Naive thymus-derived CD4-positive, alpha-beta T cell (primary cell): Measurements from ENCODE around the gene NAALAD2. TPM values are rescaled to one million over a fixed set of nuclear protein-coding genes. Genes with fewer than 3 reads are reported as not detected.
A peak's percentile ranks its signal among the peaks of the same experiment; 100 is the strongest.

Source experiments
- ATAC-seq: fragments of 150-1000 bp; cut with Tn5 transposase; 2 replicates; pipeline ENCODE4 v1.10.0; 2021; ENCODE audit warnings: mild to moderate bottlenecking, moderate library complexity
- CTCF ChIA-PET: fragments of 350-600 bp; sonication (Branson Sonifier 250); formaldehyde crosslinking; loops from one replicate; lab custom pipeline; 2021; ENCODE audit warnings: antibody characterized with exemption; lab: Charles Lee
- POLR2A ChIA-PET: fragments of 350-600 bp; sonication (Branson Sonifier 250); formaldehyde crosslinking; loops from one replicate; lab custom pipeline; 2021; ENCODE audit warnings: antibody characterized with exemption, inconsistent platforms; lab: Charles Lee
- DNase-seq, 9 donors: peaks; one replicate each; pipeline versions ENCODE4 v3.0.0 to v3.0.0-alpha.2; 2020 to 2022; ENCODE audit warnings: mixed read lengths in 1 of 9
- H3K27ac ChIP-seq: one replicate; pipeline ENCODE4 v1.7.0; 2013; ENCODE audit warnings: mild to moderate bottlenecking, low read depth, low read length, moderate library complexity
- H3K27me3 ChIP-seq, 2 donors: one replicate each; pipeline ENCODE4 v1.7.0; 2013; ENCODE audit warnings: low read length in 2 of 2, mild to moderate bottlenecking in 2 of 2, moderate library complexity in 2 of 2; ENCODE audit not compliant: control insufficient read depth in 2 of 2, insufficient read depth in 2 of 2
- H3K36me3 ChIP-seq, 3 experiments: 1 replicate in 2 of 3; 2 replicates in 1 of 3; pipeline ENCODE4 v1.7.0; 2013; ENCODE audit warnings: low read length in 3 of 3, mild to moderate bottlenecking in 3 of 3, moderate library complexity in 1 of 3; ENCODE audit not compliant: insufficient read depth in 3 of 3, control insufficient read depth in 2 of 3
- H3K4me1 ChIP-seq, 2 donors: one replicate each; pipeline ENCODE4 v1.7.0; 2013; ENCODE audit warnings: low read length in 2 of 2, mild to moderate bottlenecking in 2 of 2, moderate library complexity in 1 of 2; ENCODE audit not compliant: control insufficient read depth in 2 of 2, insufficient read depth in 2 of 2
- H3K4me3 ChIP-seq: 2 replicates; pipeline ENCODE4 v1.7.0; 2013; ENCODE audit warnings: mild to moderate bottlenecking, low read length
- H3K9me3 ChIP-seq, 3 experiments: 1 replicate in 2 of 3; 2 replicates in 1 of 3; pipeline ENCODE4 v1.7.0; 2013; ENCODE audit warnings: low read length in 3 of 3; ENCODE audit not compliant: control insufficient read depth in 2 of 3
- H3K27ac Mint-ChIP-seq, 9 donors: one replicate each; pipeline ENCODE4 v1.8.0; 2020 to 2022; ENCODE audit warnings: mixed read lengths in 9 of 9, mild to moderate bottlenecking in 8 of 9, moderate library complexity in 5 of 9, inconsistent platforms in 2 of 9
- H3K27me3 Mint-ChIP-seq, 5 donors: one replicate each; pipeline ENCODE4 v1.8.0; 2021 to 2022; ENCODE audit warnings: mixed read lengths in 5 of 5, mild to moderate bottlenecking in 1 of 5
- H3K36me3 Mint-ChIP-seq, 5 donors: one replicate each; pipeline ENCODE4 v1.8.0; 2020 to 2022; ENCODE audit warnings: mixed read lengths in 5 of 5, mild to moderate bottlenecking in 3 of 5, inconsistent platforms in 1 of 5
- H3K4me1 Mint-ChIP-seq, 7 donors: one replicate each; pipeline ENCODE4 v1.8.0; 2020 to 2022; ENCODE audit warnings: mixed read lengths in 7 of 7, mild to moderate bottlenecking in 3 of 7, inconsistent platforms in 1 of 7
- H3K4me3 Mint-ChIP-seq, 10 donors: one replicate each; pipeline ENCODE4 v1.8.0; 2020 to 2022; ENCODE audit warnings: mild to moderate bottlenecking in 10 of 10, mixed read lengths in 10 of 10, moderate library complexity in 6 of 10, inconsistent platforms in 2 of 10
- H3K9me3 Mint-ChIP-seq, 11 donors: one replicate each; pipeline ENCODE4 v1.8.0; 2020 to 2022; ENCODE audit warnings: mixed read lengths in 11 of 11, mild to moderate bottlenecking in 4 of 11, inconsistent platforms in 1 of 11, moderate library complexity in 1 of 11
- intact Hi-C, 2 donors: fragments of 100-400 bp; cut with micrococcal nuclease; formaldehyde crosslinking; loops; one replicate each; pipeline ENCODE4 v1.15.1; 2023
- polyA plus RNA-seq, 2 donors: library from polyadenylated mRNA; unstranded; fragments of 300-500 nt; fragmentation: Illumina TruSeq; gene quantifications; one replicate each; pipeline ENCODE4 v1.2.3, GENCODE V29; 2021
- total RNA-seq, 6 experiments: library from RNA in 5 of 6; stranded (reverse) in 5 of 6; gene quantifications; 1 replicate in 5 of 6; 2 replicates in 1 of 6; pipeline ENCODE4 v1.2.3 and lab custom pipeline; 2021 to 2026

Gene NAALAD2
- total and polyA plus RNA-seq, 7 experiments from 2014 or later: not detected

- H3K9me3 Mint-ChIP-seq: peaks cover 0 to 6% (median 0%) of the 10 kb centered on the region in 11 donors
- no peak overlapping the region for H3K27ac ChIP-seq
- H3K4me1 Mint-ChIP-seq: peaks cover 50 to 84% (median 72%) of the 10 kb centered on the region in 7 donors
- ATAC-seq (no peak), DNase-seq (no peak)
- H3K4me3 Mint-ChIP-seq: peak overlapping the region in 7 of 10 donors; percentile 47 to 99 (median 97)
- intact Hi-C loops: no loop called here
- POLR2A ChIA-PET: no interaction called here
- CTCF ChIA-PET: no interaction called here
- peaks cover 0 to 20% (median 8%) of the 10 kb centered on the region in 5 donors for H3K36me3 Mint-ChIP-seq
- peak overlapping the region in 6 of 9 donors; percentile 33 to 95 (median 77) for H3K27ac Mint-ChIP-seq
- no peaks in the 10 kb centered on the region for H3K27me3 ChIP-seq
- no peaks in the 10 kb centered on the region for H3K27me3 Mint-ChIP-seq
- H3K4me1 ChIP-seq: peaks cover 23 to 35% of the 10 kb centered on the region in 2 donors
- H3K4me3 ChIP-seq: no peak overlapping the region
- H3K36me3 ChIP-seq: peaks cover 0 to 9% (median 0%) of the 10 kb centered on the region in 3 experiments
- H3K9me3 ChIP-seq: no peaks in the 10 kb centered on the region
Measured at GRCh38 chr11:90219438-90219837, 85.0 kb downstream of the NAALAD2 start.

DNA sequence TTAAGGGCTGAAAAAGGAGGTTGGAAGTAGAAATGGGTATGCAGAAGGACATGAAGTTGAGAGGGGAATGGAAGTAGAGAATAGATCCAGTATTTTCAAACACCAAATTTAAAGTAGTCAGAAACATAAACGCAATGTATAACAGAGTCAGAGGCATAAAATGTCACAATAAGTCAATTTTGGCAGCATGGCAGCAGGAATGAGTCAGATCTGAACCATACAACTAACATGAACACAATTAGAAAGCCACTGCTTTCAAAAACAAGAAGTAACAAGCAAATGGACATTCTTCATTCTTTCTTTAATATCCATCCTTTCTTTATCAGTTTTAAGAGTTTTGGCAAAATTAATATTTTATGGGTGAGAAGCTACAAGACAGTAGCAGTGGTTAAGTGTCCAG, 85.9 kb downstream of the NAALAD2 start:
- POLR2A ChIA-PET: no interaction called here
- intact Hi-C loops: loop anchor here (1.0 kb wide), 2 partner anchors 8 to 15 kb away; no protein-coding TSS in a partner anchor
- Histone ChIP-seq H3K4me1 (peaks cover 23 to 35% of the 10 kb centered on the region in 2 donors), H3K9me3 (no peaks in the 10 kb centered on the region), H3K36me3 (peaks cover 0 to 9% (median 0%) of the 10 kb centered on the region in 3 experiments), H3K27me3 (no peaks in the 10 kb centered on the region), H3K27ac (no peak overlapping the region), H3K4me3 (no peak overlapping the region)
- CTCF ChIA-PET: no interaction called here
- ATAC-seq (no peak), DNase-seq (no peak)
- peaks cover 0 to 20% (median 8%) of the 10 kb centered on the region in 5 donors for H3K36me3 Mint-ChIP-seq
- peak overlapping the region; percentile 14 to 99 (median 97) for H3K4me3 Mint-ChIP-seq
- H3K4me1 Mint-ChIP-seq: peaks cover 50 to 92% (median 72%) of the 10 kb centered on the region in 7 donors
- H3K9me3 Mint-ChIP-seq: peaks cover 0 to 6% (median 0%) of the 10 kb centered on the region in 11 donors
- H3K27me3 Mint-ChIP-seq: no peaks in the 10 kb centered on the region
- H3K27ac Mint-ChIP-seq: peak overlapping the region; percentile 10 to 96 (median 84)

DNA sequence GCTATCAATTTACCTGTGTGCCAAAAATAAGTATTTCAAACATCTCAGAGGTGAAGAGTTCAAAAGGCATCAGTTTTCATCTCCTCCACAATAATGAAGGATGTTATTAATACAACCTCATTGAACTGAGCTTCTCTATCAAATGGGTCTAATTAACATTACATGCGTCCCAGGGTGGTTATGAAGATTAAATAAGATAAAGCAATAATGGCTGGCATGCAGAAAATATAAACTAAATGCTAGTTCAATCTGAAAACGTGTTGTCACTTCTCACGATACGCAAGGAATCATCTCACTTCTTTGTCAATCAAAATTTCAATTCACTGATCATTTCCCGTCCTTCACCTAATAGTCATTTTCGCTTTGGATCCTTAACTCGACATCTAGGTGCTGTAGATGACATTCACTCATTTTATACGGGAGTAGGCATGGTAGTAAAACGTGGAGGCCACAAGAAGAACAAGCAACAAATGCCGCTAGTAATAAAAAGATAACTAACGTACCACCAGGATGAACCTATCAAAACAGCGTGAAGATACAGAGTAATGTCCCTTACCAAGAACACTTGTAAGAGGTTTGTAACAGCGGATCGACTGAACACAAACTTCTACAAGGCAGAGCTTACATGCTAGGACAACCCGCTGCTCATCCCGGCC, 87.5 kb downstream of the NAALAD2 start:
- Histone ChIP-seq H3K4me3 (peak overlapping the region; percentile 74), H3K9me3 (no peaks in the 10 kb centered on the region), H3K27me3 (no peaks in the 10 kb centered on the region), H3K4me1 (peaks cover 23 to 27% of the 10 kb centered on the region in 2 donors), H3K27ac (peak overlapping the region; percentile 86), H3K36me3 (peaks cover 0 to 9% (median 0%) of the 10 kb centered on the region in 3 experiments)
- peak overlapping the region; percentile 91 to 96 (median 95) for H3K27ac Mint-ChIP-seq
- peaks cover 0 to 15% (median 5%) of the 10 kb centered on the region in 5 donors for H3K36me3 Mint-ChIP-seq
- H3K27me3 Mint-ChIP-seq: no peaks in the 10 kb centered on the region
- H3K4me3 Mint-ChIP-seq: peak overlapping the region; percentile 91 to 99 (median 98)
- peak in 2 of 9 donors; percentile 6 to 32 for DNase-seq
- intact Hi-C loops: loop anchor here in 1 of 2 donors (1.0 kb wide), 1 partner anchor 8 kb away; no protein-coding TSS in a partner anchor
- peaks cover 0 to 6% (median 0%) of the 10 kb centered on the region in 11 donors for H3K9me3 Mint-ChIP-seq
- ChIA-PET CTCF (no interaction called here), POLR2A (interaction anchor here (0.9 to 1.1 kb wide), 2 partner anchors 10 to 29 kb away, joined by 3 read pairs; no protein-coding TSS in a partner anchor)
- ATAC-seq: peak; percentile 8
- H3K4me1 Mint-ChIP-seq: peaks cover 42 to 82% (median 62%) of the 10 kb centered on the region in 7 donors

- POLR2A ChIA-PET: interaction anchor here (0.9 to 1.3 kb wide), 4 partner anchors 9 to 28 kb away, joined by 3 to 4 read pairs (median 4); no protein-coding TSS in a partner anchor
Measured at GRCh38 chr11:90222459-90223247, 88.2 kb downstream of the NAALAD2 start, which contains the start of gene CHORDC1. Gene CHORDC1 (minus strand): TSS chr11:90223049. CDS start chr11:90222954, 95 bp downstream.

DNA sequence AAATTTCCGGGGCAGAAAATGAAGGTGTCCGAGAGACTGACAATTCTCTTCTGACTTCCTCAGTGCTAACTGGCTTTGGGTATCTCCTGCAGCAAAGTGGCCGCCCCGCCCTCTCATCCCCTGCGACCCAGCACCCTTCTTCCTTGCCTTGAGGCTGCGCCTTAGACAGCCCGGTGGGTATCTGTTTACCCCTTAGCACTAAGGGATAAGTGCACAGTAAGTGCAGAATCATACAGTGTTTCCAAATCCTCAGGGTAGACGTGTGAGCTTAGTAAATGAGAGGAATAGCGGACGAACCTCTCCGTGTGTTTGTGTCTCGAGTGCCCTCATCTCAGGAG, 88.8 kb downstream of the NAALAD2 start:
- peak overlapping the region; percentile 74 for H3K4me3 ChIP-seq
- peaks cover 0 to 17% (median 7%) of the 10 kb centered on the region in 5 donors for H3K36me3 Mint-ChIP-seq
- POLR2A ChIA-PET: interaction anchor here (1.0 to 1.3 kb wide), 3 partner anchors 11 to 111 kb away, joined by 3 to 4 read pairs (median 4); no protein-coding TSS in a partner anchor
- H3K27me3 ChIP-seq: no peaks in the 10 kb centered on the region
- H3K9me3 Mint-ChIP-seq: peaks cover 0 to 6% (median 0%) of the 10 kb centered on the region in 11 donors
- H3K36me3 ChIP-seq: peaks cover 0 to 9% (median 0%) of the 10 kb centered on the region in 3 experiments
- peak overlapping the region; percentile 86 for H3K27ac ChIP-seq
- H3K9me3 ChIP-seq: no peaks in the 10 kb centered on the region
- peak overlapping the region; percentile 91 to 96 (median 95) for H3K27ac Mint-ChIP-seq
- H3K27me3 Mint-ChIP-seq: no peaks in the 10 kb centered on the region
- peaks cover 23 to 25% of the 10 kb centered on the region in 2 donors for H3K4me1 ChIP-seq
- peaks cover 38 to 71% (median 49%) of the 10 kb centered on the region in 7 donors for H3K4me1 Mint-ChIP-seq
- ATAC-seq (peak; percentile 75), DNase-seq (no peak)
- CTCF ChIA-PET: interaction anchor here (0.8 kb wide), 1 partner anchor 18 kb away, joined by 3 read pairs; no protein-coding TSS in a partner anchor
- peak overlapping the region; percentile 91 to 99 (median 98) for H3K4me3 Mint-ChIP-seq
- intact Hi-C loops: loop anchor here in 1 of 2 donors (1.0 kb wide), 1 partner anchor 18 kb away; no protein-coding TSS in a partner anchor

More at GRCh38 chr11:90222459-90223247, 88.2 kb downstream of the NAALAD2 start, which contains the start of gene CHORDC1:
- H3K27ac ChIP-seq: peak within 1 kb of the TSS; percentile 86
- Mint-ChIP-seq H3K27ac (peak within 1 kb of the TSS; percentile 91 to 96 (median 95)), H3K36me3 (peaks cover 0 to 13% (median 7%) of the 10 kb centered on the region in 5 donors), H3K9me3 (peaks cover 0 to 6% (median 0%) of the 10 kb centered on the region in 11 donors), H3K4me1 (peaks cover 42 to 76% (median 55%) of the 10 kb centered on the region in 7 donors), H3K4me3 (peak within 1 kb of the TSS; percentile 91 to 99 (median 98)), H3K27me3 (no peaks in the 10 kb centered on the region)
- intact Hi-C loops: loop anchor here (1.0 kb wide), 2 partner anchors 8 to 17 kb away; no protein-coding TSS in a partner anchor
- H3K9me3 ChIP-seq: no peaks in the 10 kb centered on the region
- peaks cover 23 to 25% of the 10 kb centered on the region in 2 donors for H3K4me1 ChIP-seq
- DNase-seq (peak; percentile 80 to 96 (median 87)), ATAC-seq (peak; percentile 91)
- peak within 1 kb of the TSS; percentile 74 for H3K4me3 ChIP-seq
- H3K36me3 ChIP-seq: peaks cover 0 to 9% (median 0%) of the 10 kb centered on the region in 3 experiments
- H3K27me3 ChIP-seq: no peaks in the 10 kb centered on the region
- CTCF ChIA-PET: interaction anchor here (0.8 kb wide), 1 partner anchor 18 kb away, joined by 3 read pairs; no protein-coding TSS in a partner anchor

DNA sequence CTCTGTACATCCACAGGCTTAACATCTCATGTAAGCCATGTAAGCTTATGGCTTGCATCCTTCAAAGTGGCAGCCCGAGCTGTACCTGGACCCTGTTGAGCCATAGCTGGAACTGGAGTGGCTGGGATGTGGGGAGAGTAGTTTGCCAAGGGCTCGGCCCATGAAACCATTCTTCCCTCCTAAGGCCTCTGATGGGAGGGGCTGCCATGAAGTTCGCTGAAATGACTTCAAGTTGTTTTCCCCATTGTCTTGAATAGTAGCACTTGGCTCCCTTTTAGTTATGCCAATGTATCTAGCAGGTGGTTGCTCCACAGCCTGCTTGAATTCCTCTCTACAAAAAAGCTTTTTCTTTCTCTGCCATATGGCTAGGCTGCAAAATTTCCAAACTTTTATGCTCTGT, 93.6 kb downstream of the NAALAD2 start:
- POLR2A ChIA-PET: no interaction called here
- intact Hi-C loops: no loop called here

More for the DNA sequence above, 93.6 kb downstream of the NAALAD2 start:
- H3K9me3 ChIP-seq: no peaks in the 10 kb centered on the region
- H3K4me3 ChIP-seq: no peak overlapping the region
- no peaks in the 10 kb centered on the region for H3K27me3 ChIP-seq
- peaks cover 0 to 2% (median 0%) of the 10 kb centered on the region in 3 experiments for H3K36me3 ChIP-seq
- CTCF ChIA-PET: no interaction called here
- H3K4me1 ChIP-seq: peaks cover 0 to 6% of the 10 kb centered on the region in 2 donors
- peaks cover 0 to 25% (median 6%) of the 10 kb centered on the region in 5 donors for H3K27me3 Mint-ChIP-seq
- peaks cover 8 to 26% (median 11%) of the 10 kb centered on the region in 7 donors for H3K4me1 Mint-ChIP-seq
- ATAC-seq: no peak
- no peak for DNase-seq
- H3K27ac Mint-ChIP-seq: no peak overlapping the region
- H3K27ac ChIP-seq: no peak overlapping the region
- H3K9me3 Mint-ChIP-seq: peaks cover 0 to 16% (median 5%) of the 10 kb centered on the region in 11 donors
- peaks cover 0 to 22% (median 14%) of the 10 kb centered on the region in 5 donors for H3K36me3 Mint-ChIP-seq
- no peak overlapping the region for H3K4me3 Mint-ChIP-seq
